Vagina (tissue), 2 donors: ENCODE results near the gene POMT2.

Experiments used
- CTCF ChIP-seq, 3 experiments: fragments of 450-650 bp in 2 of 3; fragments of 200-600 bp in 1 of 3; sonication (generic) in 1 of 3; IDR thresholded peaks; one replicate each; pipeline ENCODE4 v1.5.1; 2017 to 2019; ENCODE audit warnings: antibody characterized with exemption in 3 of 3, mild to moderate bottlenecking in 2 of 3, moderate library complexity in 2 of 3
- POLR2A ChIP-seq, 2 donors: fragments of 450-650 bp; IDR thresholded peaks; one replicate each; pipeline ENCODE4 v1.6.1; 2017; ENCODE audit warnings: antibody characterized with exemption in 2 of 2, mild to moderate bottlenecking in 2 of 2, moderate library complexity in 2 of 2
- POLR2AphosphoS5 ChIP-seq, 2 donors: sonication (generic); formaldehyde crosslinking; IDR thresholded peaks; one replicate each; pipeline ENCODE4 v1.9.0; 2017; ENCODE audit warnings: antibody characterized with exemption in 2 of 2, mild to moderate bottlenecking in 2 of 2, low read depth in 1 of 2; ENCODE audit not compliant: insufficient read depth in 1 of 2

- TF ChIP-seq POLR2AphosphoS5 (IDR thresholded peaks at IDR 0.05; ENCODE audit: insufficient read depth in 1 of 2, low read depth in 1 of 2) = no peak
- no peak for TF ChIP-seq CTCF (IDR thresholded peaks at IDR 0.05)
- no peak for TF ChIP-seq POLR2A (IDR thresholded peaks at IDR 0.05)
These were observed 51.6 kb downstream of the POMT2 start for GRCh38 chr14:77268989-77269600.
